Naive thymus-derived CD4-positive, alpha-beta T cell (primary cell): ENCODE data around the gene GPT2. TPM values are rescaled to one million over a fixed set of nuclear protein-coding genes. Genes with fewer than 3 reads are reported as not detected.

Source experiments
- ATAC-seq: fragments of 150-1000 bp; cut with Tn5 transposase; 2 replicates; pipeline ENCODE4 v1.10.0; 2021; ENCODE audit warnings: mild to moderate bottlenecking, moderate library complexity
- CTCF ChIA-PET: fragments of 350-600 bp; sonication (Branson Sonifier 250); formaldehyde crosslinking; loops from one replicate; lab custom pipeline; 2021; ENCODE audit warnings: antibody characterized with exemption; lab: Charles Lee
- POLR2A ChIA-PET: fragments of 350-600 bp; sonication (Branson Sonifier 250); formaldehyde crosslinking; loops from one replicate; lab custom pipeline; 2021; ENCODE audit warnings: antibody characterized with exemption, inconsistent platforms; lab: Charles Lee
- DNase-seq, 9 donors: peaks; one replicate each; pipeline versions ENCODE4 v3.0.0 to v3.0.0-alpha.2; 2020 to 2022; ENCODE audit warnings: mixed read lengths in 1 of 9
- H3K27ac ChIP-seq: one replicate; pipeline ENCODE4 v1.7.0; 2013; ENCODE audit warnings: mild to moderate bottlenecking, low read depth, low read length, moderate library complexity
- H3K27me3 ChIP-seq, 2 donors: one replicate each; pipeline ENCODE4 v1.7.0; 2013; ENCODE audit warnings: low read length in 2 of 2, mild to moderate bottlenecking in 2 of 2, moderate library complexity in 2 of 2; ENCODE audit not compliant: control insufficient read depth in 2 of 2, insufficient read depth in 2 of 2
- H3K36me3 ChIP-seq, 3 experiments: 1 replicate in 2 of 3; 2 replicates in 1 of 3; pipeline ENCODE4 v1.7.0; 2013; ENCODE audit warnings: low read length in 3 of 3, mild to moderate bottlenecking in 3 of 3, moderate library complexity in 1 of 3; ENCODE audit not compliant: insufficient read depth in 3 of 3, control insufficient read depth in 2 of 3
- H3K4me1 ChIP-seq, 2 donors: one replicate each; pipeline ENCODE4 v1.7.0; 2013; ENCODE audit warnings: low read length in 2 of 2, mild to moderate bottlenecking in 2 of 2, moderate library complexity in 1 of 2; ENCODE audit not compliant: control insufficient read depth in 2 of 2, insufficient read depth in 2 of 2
- H3K4me3 ChIP-seq: 2 replicates; pipeline ENCODE4 v1.7.0; 2013; ENCODE audit warnings: mild to moderate bottlenecking, low read length
- H3K9me3 ChIP-seq, 3 experiments: 1 replicate in 2 of 3; 2 replicates in 1 of 3; pipeline ENCODE4 v1.7.0; 2013; ENCODE audit warnings: low read length in 3 of 3; ENCODE audit not compliant: control insufficient read depth in 2 of 3
- H3K27ac Mint-ChIP-seq, 9 donors: one replicate each; pipeline ENCODE4 v1.8.0; 2020 to 2022; ENCODE audit warnings: mixed read lengths in 9 of 9, mild to moderate bottlenecking in 8 of 9, moderate library complexity in 5 of 9, inconsistent platforms in 2 of 9
- H3K27me3 Mint-ChIP-seq, 5 donors: one replicate each; pipeline ENCODE4 v1.8.0; 2021 to 2022; ENCODE audit warnings: mixed read lengths in 5 of 5, mild to moderate bottlenecking in 1 of 5
- H3K36me3 Mint-ChIP-seq, 5 donors: one replicate each; pipeline ENCODE4 v1.8.0; 2020 to 2022; ENCODE audit warnings: mixed read lengths in 5 of 5, mild to moderate bottlenecking in 3 of 5, inconsistent platforms in 1 of 5
- H3K4me1 Mint-ChIP-seq, 7 donors: one replicate each; pipeline ENCODE4 v1.8.0; 2020 to 2022; ENCODE audit warnings: mixed read lengths in 7 of 7, mild to moderate bottlenecking in 3 of 7, inconsistent platforms in 1 of 7
- H3K4me3 Mint-ChIP-seq, 10 donors: one replicate each; pipeline ENCODE4 v1.8.0; 2020 to 2022; ENCODE audit warnings: mild to moderate bottlenecking in 10 of 10, mixed read lengths in 10 of 10, moderate library complexity in 6 of 10, inconsistent platforms in 2 of 10
- H3K9me3 Mint-ChIP-seq, 11 donors: one replicate each; pipeline ENCODE4 v1.8.0; 2020 to 2022; ENCODE audit warnings: mixed read lengths in 11 of 11, mild to moderate bottlenecking in 4 of 11, inconsistent platforms in 1 of 11, moderate library complexity in 1 of 11
- intact Hi-C, 2 donors: fragments of 100-400 bp; cut with micrococcal nuclease; formaldehyde crosslinking; loops; one replicate each; pipeline ENCODE4 v1.15.1; 2023
- polyA plus RNA-seq, 2 donors: library from polyadenylated mRNA; unstranded; fragments of 300-500 nt; fragmentation: Illumina TruSeq; gene quantifications; one replicate each; pipeline ENCODE4 v1.2.3, GENCODE V29; 2021
- total RNA-seq, 6 experiments: library from RNA in 5 of 6; stranded (reverse) in 5 of 6; gene quantifications; 1 replicate in 5 of 6; 2 replicates in 1 of 6; pipeline ENCODE4 v1.2.3 and lab custom pipeline; 2021 to 2026

The GPT2 gene
- total and polyA plus RNA-seq, 7 experiments from 2014 or later, result 0.40 to 7.7 (median 0.64) TPM

GRCh38 chr16:46911038-46911437 lies 26.9 kb downstream of the GPT2 start:
- peak overlapping the region in 1 of 10 donors; percentile 23 for H3K4me3 Mint-ChIP-seq
- no peak for ATAC-seq

GRCh38 chr16:46911650-46912049 lies 27.5 kb downstream of the GPT2 start:
- Histone ChIP-seq H3K4me3 (no peak overlapping the region), H3K27ac (no peak overlapping the region), H3K9me3 (no peaks in the 10 kb centered on the region), H3K36me3 (no peaks in the 10 kb centered on the region), H3K4me1 (no peaks in the 10 kb centered on the region), H3K27me3 (no peaks in the 10 kb centered on the region)
- Mint-ChIP-seq H3K36me3 (peaks cover 0 to 8% (median 0%) of the 10 kb centered on the region in 5 donors), H3K27ac (no peak overlapping the region), H3K4me1 (peaks cover 0 to 17% (median 0%) of the 10 kb centered on the region in 7 donors), H3K9me3 (no peaks in the 10 kb centered on the region), H3K27me3 (no peaks in the 10 kb centered on the region), H3K4me3 (no peak overlapping the region)
- ATAC-seq (no peak), DNase-seq (no peak)
- intact Hi-C loops, result no loop called here
- ChIA-PET CTCF (interaction anchor here (0.7 to 6.5 kb wide), 2 partner anchors 51 to 58 kb away, joined by 3 to 73 read pairs; no protein-coding TSS in a partner anchor), POLR2A (no interaction called here)

More at GRCh38 chr16:46911038-46911437, 26.9 kb downstream of the GPT2 start:
- Histone ChIP-seq H3K27me3 (no peaks in the 10 kb centered on the region), H3K27ac (no peak overlapping the region), H3K4me3 (no peak overlapping the region), H3K36me3 (no peaks in the 10 kb centered on the region), H3K4me1 (no peaks in the 10 kb centered on the region), H3K9me3 (no peaks in the 10 kb centered on the region)
- intact Hi-C loops, result no loop called here
- DNase-seq, result no peak
- H3K9me3 Mint-ChIP-seq, result no peaks in the 10 kb centered on the region
- POLR2A ChIA-PET, result no interaction called here
- peak overlapping the region in 1 of 9 donors; percentile 31 for H3K27ac Mint-ChIP-seq
- peaks cover 0 to 8% (median 0%) of the 10 kb centered on the region in 5 donors for H3K36me3 Mint-ChIP-seq
- CTCF ChIA-PET, result interaction anchor here (0.8 to 6.5 kb wide), 3 partner anchors 55 to 237 kb away, joined by 3 to 73 read pairs (median 3); no protein-coding TSS in a partner anchor
- H3K4me1 Mint-ChIP-seq, result peaks cover 0 to 17% (median 0%) of the 10 kb centered on the region in 7 donors
- no peaks in the 10 kb centered on the region for H3K27me3 Mint-ChIP-seq

- Mint-ChIP-seq H3K4me3 (no peak overlapping the region), H3K4me1 (peaks cover 0 to 8% (median 0%) of the 10 kb centered on the region in 7 donors), H3K9me3 (no peaks in the 10 kb centered on the region), H3K36me3 (peaks cover 0 to 11% (median 0%) of the 10 kb centered on the region in 5 donors), H3K27me3 (no peaks in the 10 kb centered on the region), H3K27ac (no peak overlapping the region)
- POLR2A ChIA-PET, result no interaction called here
- H3K4me1 ChIP-seq, result no peaks in the 10 kb centered on the region
- intact Hi-C loops, result no loop called here
- H3K27ac ChIP-seq, result no peak overlapping the region
- H3K4me3 ChIP-seq, result no peak overlapping the region
- ATAC-seq (no peak), DNase-seq (no peak)
- H3K36me3 ChIP-seq, result no peaks in the 10 kb centered on the region
- H3K27me3 ChIP-seq, result no peaks in the 10 kb centered on the region
- CTCF ChIA-PET, result interaction anchor here (0.7 to 1.4 kb wide), 2 partner anchors 9 to 60 kb away, joined by 3 to 4 read pairs; no protein-coding TSS in a partner anchor
- no peaks in the 10 kb centered on the region for H3K9me3 ChIP-seq
Measured at GRCh38 chr16:46914556-46915201, 30.5 kb downstream of the GPT2 start.

GRCh38 chr16:46915483-46916025 lies 31.4 kb downstream of the GPT2 start:
- no peaks in the 10 kb centered on the region for H3K9me3 Mint-ChIP-seq
- ATAC-seq (peak; percentile 11), DNase-seq (no peak)
- Histone ChIP-seq H3K36me3 (no peaks in the 10 kb centered on the region), H3K4me1 (no peaks in the 10 kb centered on the region), H3K9me3 (no peaks in the 10 kb centered on the region), H3K4me3 (no peak overlapping the region), H3K27me3 (no peaks in the 10 kb centered on the region), H3K27ac (no peak overlapping the region)
- H3K27ac Mint-ChIP-seq, result peak overlapping the region in 2 of 9 donors; percentile 5 to 27
- CTCF ChIA-PET, result interaction anchor here (0.7 kb wide), 1 partner anchor 10 kb away, joined by 3 read pairs; no protein-coding TSS in a partner anchor
- intact Hi-C loops, result no loop called here
- peaks cover 0 to 6% (median 0%) of the 10 kb centered on the region in 7 donors for H3K4me1 Mint-ChIP-seq
- POLR2A ChIA-PET, result no interaction called here
- no peak overlapping the region for H3K4me3 Mint-ChIP-seq
- H3K36me3 Mint-ChIP-seq, result peaks cover 0 to 11% (median 0%) of the 10 kb centered on the region in 5 donors
- no peaks in the 10 kb centered on the region for H3K27me3 Mint-ChIP-seq

GRCh38 chr16:46916980-46917379 lies 32.8 kb downstream of the GPT2 start:
- POLR2A ChIA-PET, result no interaction called here
- Histone ChIP-seq H3K27ac (no peak overlapping the region), H3K36me3 (no peaks in the 10 kb centered on the region), H3K4me1 (no peaks in the 10 kb centered on the region), H3K4me3 (no peak overlapping the region), H3K27me3 (no peaks in the 10 kb centered on the region), H3K9me3 (no peaks in the 10 kb centered on the region)
- no peak overlapping the region for H3K27ac Mint-ChIP-seq
- peaks cover 0 to 4% (median 0%) of the 10 kb centered on the region in 7 donors for H3K4me1 Mint-ChIP-seq
- intact Hi-C loops, result no loop called here
- H3K27me3 Mint-ChIP-seq, result no peaks in the 10 kb centered on the region
- no peak for ATAC-seq
- CTCF ChIA-PET, result no interaction called here
- H3K4me3 Mint-ChIP-seq, result no peak overlapping the region
- peaks cover 0 to 9% (median 0%) of the 10 kb centered on the region in 5 donors for H3K36me3 Mint-ChIP-seq
- H3K9me3 Mint-ChIP-seq, result no peaks in the 10 kb centered on the region
- DNase-seq, result no peak

GRCh38 chr16:46918400-46918799 lies 34.2 kb downstream of the GPT2 start:
- no peaks in the 10 kb centered on the region for H3K27me3 Mint-ChIP-seq
- DNase-seq (no peak), ATAC-seq (no peak)
- no peak overlapping the region for H3K4me3 Mint-ChIP-seq
- Histone ChIP-seq H3K4me3 (no peak overlapping the region), H3K27me3 (no peaks in the 10 kb centered on the region), H3K27ac (no peak overlapping the region), H3K4me1 (no peaks in the 10 kb centered on the region), H3K36me3 (no peaks in the 10 kb centered on the region), H3K9me3 (no peaks in the 10 kb centered on the region)
- peaks cover 0 to 4% (median 0%) of the 10 kb centered on the region in 7 donors for H3K4me1 Mint-ChIP-seq
- H3K9me3 Mint-ChIP-seq, result peaks cover 0 to under 1% (median 0%) of the 10 kb centered on the region in 11 donors
- ChIA-PET CTCF (no interaction called here), POLR2A (no interaction called here)
- no peak overlapping the region for H3K27ac Mint-ChIP-seq
- intact Hi-C loops, result no loop called here
- H3K36me3 Mint-ChIP-seq, result peaks cover 0 to 9% (median 0%) of the 10 kb centered on the region in 5 donors
